ENCODE measurements around the gene SFMBT1.

- TF ChIP-seq CTCF (conservative IDR thresholded peaks at IDR 0.05; ENCODE audit: low read depth, low read length) (no peak), EZH2 (IDR thresholded peaks at IDR 0.05; ENCODE audit: borderline replicate concordance, low read depth, low read length, poor library complexity, severe bottlenecking) (no peak)
These were observed 67.6 kb downstream of the SFMBT1 start for GRCh38 chr3:52978109-52978754.
